Measurements from ENCODE around the gene NTM.

Gene NTM

GRCh38 chr11:132205496-132205895, 835.1 kb downstream of the NTM start:
- DNase-seq (ENCODE audit: low read depth, low spot score): no peak

- no peak for DNase-seq (ENCODE audit: low read depth, low spot score)
Observed at GRCh38 chr11:132206993-132207392, 836.6 kb downstream of the NTM start.

GRCh38 chr11:132208477-132209055, 838.2 kb downstream of the NTM start:
- DNase-seq (ENCODE audit: low read depth, low spot score): no peak

- DNase-seq (ENCODE audit: low read depth, low spot score): no peak
Observed at GRCh38 chr11:132211479-132211878, 841.1 kb downstream of the NTM start.

- no peak for DNase-seq (ENCODE audit: low read depth, low spot score)
Observed at GRCh38 chr11:132217856-132218255, 847.4 kb downstream of the NTM start.

GRCh38 chr11:132220474-132220873, 850.1 kb downstream of the NTM start:
- DNase-seq (ENCODE audit: low read depth, low spot score): no peak

- no peak for DNase-seq (ENCODE audit: low read depth, low spot score)
Observed at GRCh38 chr11:132222345-132222744, 851.9 kb downstream of the NTM start.

GRCh38 chr11:132226522-132226921, 856.1 kb downstream of the NTM start:
- no peak for DNase-seq (ENCODE audit: low read depth, low spot score)

GRCh38 chr11:132228746-132229325, 858.4 kb downstream of the NTM start:
- no peak for DNase-seq (ENCODE audit: low read depth, low spot score)

- DNase-seq (ENCODE audit: low read depth, low spot score): no peak
Observed at GRCh38 chr11:132231656-132232347, 861.4 kb downstream of the NTM start.

GRCh38 chr11:132234878-132235277, 864.5 kb downstream of the NTM start:
- no peak for DNase-seq (ENCODE audit: low read depth, low spot score)

- DNase-seq (ENCODE audit: low read depth, low spot score): no peak
Observed at GRCh38 chr11:132237781-132238180, 867.4 kb downstream of the NTM start.

GRCh38 chr11:132238331-132238866, 868.0 kb downstream of the NTM start:
- DNase-seq (ENCODE audit: low read depth, low spot score): no peak

- DNase-seq (ENCODE audit: low read depth, low spot score): no peak
Observed at GRCh38 chr11:132240374-132240773, 870.0 kb downstream of the NTM start.

GRCh38 chr11:132242632-132243031, 872.2 kb downstream of the NTM start:
- no peak for DNase-seq (ENCODE audit: low read depth, low spot score)

- no peak for DNase-seq (ENCODE audit: low read depth, low spot score)
Observed at GRCh38 chr11:132244846-132245245, 874.4 kb downstream of the NTM start.

GRCh38 chr11:132245403-132246385, 875.3 kb downstream of the NTM start:
- no peak for DNase-seq (ENCODE audit: low read depth, low spot score)

- no peak for DNase-seq (ENCODE audit: low read depth, low spot score)
Observed at GRCh38 chr11:132248580-132248979, 878.2 kb downstream of the NTM start.

- DNase-seq (ENCODE audit: low read depth, low spot score): no peak
Observed at GRCh38 chr11:132249256-132249655, 878.8 kb downstream of the NTM start.

GRCh38 chr11:132251061-132251460, 880.6 kb downstream of the NTM start:
- DNase-seq (ENCODE audit: low read depth, low spot score): no peak

GRCh38 chr11:132253469-132254264, 883.3 kb downstream of the NTM start:
- DNase-seq (ENCODE audit: low read depth, low spot score): no peak

All from activated CD4-positive, CD25-positive, alpha-beta regulatory T cell treated with anti-CD3 and anti-CD28 coated beads, Interleukin-2, amount 50 U/mL, for 16 hours (primary cell).